ENCODE data around the gene ECEL1. TPM values are rescaled to one million over a fixed set of nuclear protein-coding genes. Genes with fewer than 3 reads are reported as not detected.
"Not testable (repeated sequence)": the region's sequence is repeated elsewhere in the genome, so short reads cannot be mapped to it uniquely, and the experiment has no call there.

The ECEL1 gene
- total RNA-seq, 1 experiment from 2014 or later = not detected

DNA sequence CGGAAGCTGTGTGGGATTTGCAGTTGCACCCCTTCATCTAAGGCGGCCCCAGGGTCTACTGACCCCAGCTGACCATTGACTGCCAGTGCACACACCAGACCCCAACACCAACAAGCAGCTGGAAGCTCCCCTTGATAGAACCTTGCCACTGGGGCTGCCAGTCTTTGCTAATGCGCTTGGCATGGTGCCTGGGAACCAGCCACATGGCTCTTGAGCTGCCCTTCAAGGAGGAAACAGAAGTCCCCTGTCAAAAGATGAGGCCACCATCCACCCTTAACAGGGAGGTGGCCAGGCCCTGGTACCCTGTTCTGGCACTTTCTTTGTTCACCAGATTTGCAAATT is 23.1 kb downstream of the ECEL1 start:
- DNase-seq (ENCODE audit: low read depth) = no peak

DNA sequence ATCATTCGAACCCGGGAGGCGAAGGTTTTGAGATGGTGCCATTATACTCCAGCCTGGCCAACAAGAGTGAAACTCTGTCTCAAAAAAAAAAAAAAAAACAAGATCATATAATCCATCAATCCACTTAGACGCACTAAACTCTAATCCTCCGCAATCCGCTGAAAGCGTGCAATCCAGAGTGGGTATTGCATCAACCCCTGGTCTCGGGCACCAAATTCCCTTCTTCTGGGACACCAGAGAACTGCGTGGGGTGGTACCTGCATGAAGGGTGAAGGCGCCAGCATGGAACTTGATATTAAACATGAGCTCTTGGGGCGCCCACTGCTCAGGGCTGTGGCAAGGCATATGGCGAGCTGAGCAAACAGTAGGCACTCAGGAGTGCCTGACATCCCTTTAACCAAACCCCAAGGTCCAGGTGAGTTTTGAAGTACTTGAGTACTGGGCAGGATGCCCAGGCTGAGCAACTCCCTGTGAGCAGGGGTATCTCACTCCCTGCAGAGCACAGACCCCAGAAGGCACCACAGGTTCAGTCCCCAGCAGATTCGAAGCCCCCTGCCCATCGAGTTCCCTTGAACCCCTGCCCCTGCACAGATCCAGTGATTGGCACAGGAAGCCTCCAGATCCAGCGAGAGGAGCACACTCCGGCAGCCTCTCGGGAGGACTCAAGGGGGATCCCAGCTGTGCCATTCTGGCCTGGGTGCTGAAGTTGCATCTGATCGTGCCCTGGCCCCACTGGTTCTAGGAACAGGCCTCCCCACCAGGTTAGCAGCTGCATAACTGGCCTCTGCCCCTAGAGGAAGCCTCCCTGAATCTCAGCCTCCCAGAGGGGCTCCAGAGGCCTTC is 23.7 kb downstream of the ECEL1 start:
- DNase-seq (ENCODE audit: low read depth) = no peak

DNA sequence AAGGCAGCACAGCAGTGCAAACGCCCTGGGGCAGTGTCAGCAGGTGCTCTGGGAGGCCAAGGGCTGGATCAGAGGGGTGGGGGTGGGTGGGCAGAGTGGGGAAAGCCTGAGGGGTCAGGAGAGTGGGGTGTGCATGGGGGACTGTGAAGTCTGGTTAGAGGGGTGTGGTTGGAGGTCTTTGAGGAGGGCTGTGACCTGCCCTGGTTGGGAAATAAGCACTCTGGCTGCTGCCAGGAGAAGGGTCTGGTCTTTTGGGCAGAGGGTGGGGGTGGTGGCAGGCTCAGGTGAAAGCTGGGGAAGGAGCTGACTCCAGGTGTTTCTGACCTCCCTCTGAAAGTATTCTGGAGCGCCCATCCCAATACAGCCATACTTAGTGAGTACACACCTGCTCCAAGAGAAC is 27.5 kb downstream of the ECEL1 start:
- no peak for DNase-seq (ENCODE audit: low read depth)

DNA sequence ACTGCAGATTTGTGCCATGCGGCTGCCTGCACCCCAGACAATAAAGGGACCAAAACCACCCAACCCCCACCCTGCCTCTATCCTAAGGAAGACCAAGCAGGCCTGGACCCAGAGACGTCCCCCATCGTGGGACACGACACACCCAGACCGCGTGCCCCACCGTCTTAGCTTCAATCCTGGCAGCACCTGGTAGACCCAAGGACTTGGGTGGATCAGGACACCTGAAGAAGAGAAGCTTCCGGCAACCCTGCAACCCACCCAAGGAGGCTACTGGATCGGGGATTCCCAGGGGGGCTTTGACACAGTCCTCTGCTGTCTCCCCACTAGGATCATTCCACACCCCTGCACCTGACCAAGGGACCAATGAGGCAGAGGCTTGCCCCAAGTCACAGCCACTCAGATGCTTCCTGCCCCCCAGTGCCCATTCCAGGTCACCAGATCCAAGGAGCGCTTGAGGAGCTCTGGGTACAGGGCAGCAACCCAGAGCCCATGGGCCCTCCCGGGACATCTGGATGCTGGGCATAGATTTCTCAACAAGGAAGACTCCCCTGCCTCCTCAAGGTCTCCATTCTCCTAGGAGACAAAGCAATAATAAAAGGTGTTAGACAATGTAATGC is 28.1 kb downstream of the ECEL1 start:
- DNase-seq (ENCODE audit: low read depth) = no peak

DNA sequence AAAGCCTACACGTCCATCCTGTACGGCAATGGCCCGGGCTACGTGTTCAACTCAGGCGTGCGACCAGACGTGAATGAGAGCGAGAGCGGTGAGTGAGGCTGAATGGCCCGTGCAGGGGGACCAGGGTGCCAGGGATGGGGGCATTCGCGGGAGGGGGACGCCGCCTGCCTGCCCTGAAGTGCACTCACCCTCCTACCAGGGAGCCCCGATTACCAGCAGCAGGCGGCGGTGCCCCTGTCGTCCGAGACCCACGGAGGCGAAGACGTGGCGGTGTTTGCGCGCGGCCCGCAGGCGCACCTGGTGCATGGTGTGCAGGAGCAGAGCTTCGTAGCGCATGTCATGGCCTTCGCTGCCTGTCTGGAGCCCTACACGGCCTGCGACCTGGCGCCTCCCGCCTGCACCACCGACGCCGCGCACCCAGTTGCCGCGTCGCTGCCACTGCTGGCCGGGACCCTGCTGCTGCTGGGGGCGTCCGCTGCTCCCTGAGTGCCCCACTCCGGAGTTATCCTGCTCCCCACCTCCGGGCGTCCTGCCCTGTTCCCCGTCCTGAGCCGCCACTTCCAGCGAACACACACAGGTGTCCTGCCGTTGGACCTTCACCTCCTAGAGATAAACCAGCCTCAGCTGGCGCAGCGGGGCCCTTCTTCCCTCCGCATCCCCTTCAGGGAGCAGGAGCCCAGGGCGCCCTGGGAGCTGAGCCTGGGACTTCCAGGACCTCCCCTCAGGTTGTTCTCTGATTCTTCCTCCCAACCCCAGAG is 28.8 kb downstream of the ECEL1 start:
- DNase-seq (ENCODE audit: low read depth) = no peak

DNA sequence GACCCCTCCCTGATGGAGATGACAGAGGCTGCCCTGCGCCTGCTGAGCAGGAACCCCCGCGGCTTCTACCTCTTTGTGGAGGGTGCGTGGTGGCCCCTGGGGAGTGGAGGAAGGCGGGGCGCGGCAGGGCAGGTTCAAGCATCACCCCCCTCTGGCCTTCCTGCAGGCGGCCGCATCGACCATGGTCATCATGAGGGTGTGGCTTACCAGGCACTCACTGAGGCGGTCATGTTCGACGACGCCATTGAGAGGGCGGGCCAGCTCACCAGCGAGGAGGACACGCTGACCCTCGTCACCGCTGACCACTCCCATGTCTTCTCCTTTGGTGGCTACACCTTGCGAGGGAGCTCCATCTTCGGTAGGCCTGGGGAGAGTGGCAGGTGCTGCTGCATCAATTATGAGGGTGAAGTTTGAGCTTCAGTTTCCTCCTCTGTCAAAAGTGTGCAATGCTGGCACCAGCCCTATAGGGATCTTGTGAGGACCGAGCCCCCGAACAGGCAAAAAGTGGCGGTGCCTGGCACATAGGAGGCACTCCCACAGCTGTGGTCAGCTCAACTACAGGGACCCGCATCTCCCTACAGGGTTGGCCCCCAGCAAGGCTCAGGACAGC is 29.5 kb downstream of the ECEL1 start:
- DNase-seq (ENCODE audit: low read depth) = no peak

DNA sequence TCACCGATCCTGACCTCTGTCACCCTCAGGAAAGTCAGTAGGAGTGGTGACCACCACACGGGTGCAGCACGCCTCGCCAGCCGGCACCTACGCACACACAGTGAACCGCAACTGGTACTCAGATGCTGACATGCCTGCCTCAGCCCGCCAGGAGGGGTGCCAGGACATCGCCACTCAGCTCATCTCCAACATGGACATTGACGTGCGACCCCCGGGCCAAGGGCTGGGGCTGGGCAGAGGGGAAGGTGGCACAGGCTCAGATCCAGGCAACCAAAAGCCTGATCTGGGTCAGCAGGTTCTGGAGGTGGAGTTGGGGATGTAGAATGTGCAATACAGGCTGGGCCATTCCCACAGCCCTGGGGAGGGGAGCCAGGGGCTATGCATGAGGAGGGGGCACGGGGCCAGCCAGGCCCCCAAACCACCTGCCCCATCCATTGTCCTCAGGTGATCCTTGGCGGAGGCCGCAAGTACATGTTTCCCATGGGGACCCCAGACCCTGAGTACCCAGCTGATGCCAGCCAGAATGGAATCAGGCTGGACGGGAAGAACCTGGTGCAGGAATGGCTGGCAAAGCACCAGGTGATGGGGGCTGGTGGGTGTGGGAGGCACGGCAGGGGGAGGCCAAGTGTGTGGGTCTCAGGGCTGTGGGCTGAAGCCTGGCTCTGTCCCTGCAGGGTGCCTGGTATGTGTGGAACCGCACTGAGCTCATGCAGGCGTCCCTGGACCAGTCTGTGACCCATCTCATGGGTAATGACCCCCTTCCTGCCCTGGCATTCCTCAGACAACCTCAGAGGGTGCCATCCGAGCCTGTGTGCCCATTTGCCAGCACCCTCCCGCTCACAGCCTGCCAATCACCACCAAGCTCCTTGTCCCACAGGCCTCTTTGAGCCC is 30.3 kb downstream of the ECEL1 start:
- no peak for DNase-seq (ENCODE audit: low read depth)

DNA sequence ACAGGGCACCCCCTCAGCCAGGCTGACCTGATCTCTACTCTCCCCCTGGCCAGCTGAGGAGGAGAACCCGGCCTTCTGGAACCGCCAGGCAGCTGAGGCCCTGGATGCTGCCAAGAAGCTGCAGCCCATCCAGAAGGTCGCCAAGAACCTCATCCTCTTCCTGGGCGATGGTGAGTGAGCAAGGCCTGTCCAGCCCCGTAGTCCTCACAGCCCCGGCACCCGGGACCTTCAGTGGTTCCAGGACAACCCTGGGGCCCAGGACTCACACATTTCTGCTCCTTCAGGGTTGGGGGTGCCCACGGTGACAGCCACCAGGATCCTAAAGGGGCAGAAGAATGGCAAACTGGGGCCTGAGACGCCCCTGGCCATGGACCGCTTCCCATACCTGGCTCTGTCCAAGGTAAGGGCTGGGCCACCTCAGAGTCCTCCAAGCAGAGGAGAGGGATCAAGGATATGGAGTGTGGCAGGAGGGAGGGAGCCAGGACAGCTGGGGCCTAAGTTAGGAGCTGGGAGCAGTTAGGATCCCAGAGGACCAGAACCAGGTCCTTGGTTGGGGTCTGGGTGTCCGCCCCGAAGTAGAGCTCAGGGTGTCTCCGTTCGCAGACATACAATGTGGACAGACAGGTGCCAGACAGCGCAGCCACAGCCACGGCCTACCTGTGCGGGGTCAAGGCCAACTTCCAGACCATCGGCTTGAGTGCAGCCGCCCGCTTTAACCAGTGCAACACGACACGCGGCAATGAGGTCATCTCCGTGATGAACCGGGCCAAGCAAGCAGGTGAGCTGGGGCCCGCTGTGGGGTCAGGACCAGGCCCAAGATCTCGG is 31.1 kb downstream of the ECEL1 start:
- DNase-seq (ENCODE audit: low read depth) = no peak

DNA sequence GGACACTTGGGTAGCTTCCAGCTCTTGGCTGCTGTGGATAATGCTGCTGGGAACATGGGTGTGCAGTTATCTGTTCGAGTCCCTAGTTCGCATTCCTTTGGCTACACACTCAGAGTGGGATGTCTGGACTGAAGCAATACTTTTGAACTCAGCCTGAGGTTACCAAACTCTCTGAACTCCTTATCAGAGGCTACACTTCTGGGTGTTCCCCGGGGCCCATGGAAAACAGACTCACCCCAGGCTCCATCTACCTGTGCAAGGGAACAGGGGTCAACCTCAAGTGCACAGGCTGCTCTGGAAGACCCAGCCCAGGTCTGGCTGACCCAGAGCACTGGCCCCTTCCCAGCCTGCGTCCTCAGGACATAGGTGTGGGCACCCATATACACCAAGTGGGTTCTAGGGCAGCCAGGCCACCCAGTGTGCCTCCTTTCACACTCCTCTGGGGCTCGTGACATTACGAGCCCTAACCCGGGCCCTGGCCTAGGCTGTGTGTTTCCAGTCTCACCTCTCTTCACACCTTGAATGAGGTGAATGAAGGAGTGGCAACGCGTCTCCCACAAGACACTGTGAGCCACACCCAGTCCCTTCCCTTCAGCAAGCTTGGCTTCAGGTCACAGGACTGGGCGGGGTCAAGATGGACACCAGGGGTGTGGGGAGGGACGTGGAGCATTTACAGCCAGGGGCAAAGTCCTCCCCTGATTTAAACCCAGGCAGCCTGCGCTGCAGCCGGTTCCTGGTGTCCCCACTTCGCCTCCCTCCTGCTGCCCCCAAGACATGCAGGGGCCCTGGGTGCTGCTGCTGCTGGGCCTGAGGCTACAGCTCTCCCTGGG is 32.0 kb downstream of the ECEL1 start, which contains the start of gene ALPI:
Gene ALPI, plus strand, starts transcription at position 728 of the 830 bp plus-strand sequence. Its CDS starts 47 bp downstream, at position 775.
- DNase-seq (ENCODE audit: low read depth) = no peak

DNA sequence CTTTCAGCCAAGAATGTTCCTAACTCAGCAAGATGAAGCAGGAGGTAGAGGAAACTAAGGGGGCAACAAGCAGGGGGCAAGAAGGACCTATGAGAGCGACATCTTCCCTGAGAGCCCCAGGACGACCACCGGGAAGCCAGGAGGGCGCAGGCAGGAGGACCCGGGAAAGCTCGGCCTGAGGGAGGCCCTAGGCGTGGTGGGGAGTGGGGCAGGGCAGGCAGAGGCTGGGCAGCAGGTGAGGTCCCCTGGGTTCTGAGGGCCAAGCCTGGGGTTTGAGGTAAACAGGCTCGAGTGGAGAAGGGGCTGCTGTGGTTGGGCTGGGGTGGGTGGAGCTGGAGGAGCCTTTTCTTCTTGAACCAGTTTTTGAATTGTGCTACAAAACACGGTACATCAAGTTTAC is 33.0 kb downstream of the ECEL1 start:
- no peak for DNase-seq (ENCODE audit: low read depth)

DNA sequence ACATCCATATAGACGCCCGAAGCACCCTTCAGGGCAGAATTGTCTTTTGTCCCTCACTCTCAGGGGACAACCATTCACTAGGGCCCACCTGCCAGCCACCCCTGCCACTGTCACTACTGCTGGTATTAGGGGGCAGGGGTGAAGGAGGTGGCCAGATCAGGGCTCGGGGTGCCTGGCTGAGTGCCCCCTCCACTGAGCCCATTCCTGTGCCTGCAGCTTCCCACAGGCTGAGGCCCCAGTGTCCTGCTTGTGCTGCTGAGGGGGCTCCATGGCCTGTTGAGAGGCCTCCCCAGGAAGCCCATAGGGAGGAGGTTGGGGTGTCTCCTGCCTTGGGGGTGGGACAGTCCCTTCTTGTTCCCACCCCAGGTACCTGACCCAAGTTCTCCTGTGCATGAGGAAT is 36.0 kb downstream of the ECEL1 start:
- DNase-seq (ENCODE audit: low read depth) = not testable (repeated sequence)

DNA sequence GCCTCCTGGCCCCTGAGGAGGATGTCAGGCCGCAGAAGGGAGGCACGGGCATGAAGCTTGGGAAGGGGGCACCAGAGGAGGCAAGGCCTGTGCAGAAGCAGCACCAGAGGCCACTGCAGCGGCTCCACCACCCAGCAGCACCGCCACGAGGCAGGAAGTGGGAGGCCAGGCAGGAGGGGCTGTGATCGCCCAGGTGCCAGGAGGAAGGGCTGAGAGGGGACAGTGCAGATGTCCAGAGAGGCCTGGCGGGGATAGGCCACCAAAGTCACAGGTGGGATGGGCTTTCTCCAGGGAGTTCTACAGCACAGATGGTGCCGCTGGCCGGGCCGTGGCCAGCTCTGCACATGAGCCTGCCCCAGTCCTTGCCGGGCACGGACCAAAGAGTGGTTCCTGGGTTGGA is 37.7 kb downstream of the ECEL1 start:
- DNase-seq (ENCODE audit: low read depth) = no peak

DNA sequence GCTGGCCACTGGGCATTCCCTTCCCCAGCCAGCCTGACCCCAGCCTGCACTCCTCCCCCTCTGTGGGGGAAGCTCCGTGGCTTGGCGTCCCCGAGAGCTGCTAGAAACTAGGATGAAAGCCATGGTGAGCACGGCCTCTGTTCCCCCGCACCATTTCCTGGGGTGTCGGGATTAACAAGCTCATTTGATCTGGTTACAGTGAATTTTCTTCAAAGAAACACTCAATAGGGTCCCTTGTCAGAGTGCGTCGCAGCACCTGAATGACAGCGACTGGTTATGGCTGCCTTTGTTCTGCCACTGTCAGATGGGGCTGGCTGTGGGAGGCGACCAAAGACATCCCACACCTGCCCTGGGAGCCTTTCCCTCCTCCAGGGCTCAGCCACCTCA is 39.3 kb downstream of the ECEL1 start:
- no peak for DNase-seq (ENCODE audit: low read depth)

DNA sequence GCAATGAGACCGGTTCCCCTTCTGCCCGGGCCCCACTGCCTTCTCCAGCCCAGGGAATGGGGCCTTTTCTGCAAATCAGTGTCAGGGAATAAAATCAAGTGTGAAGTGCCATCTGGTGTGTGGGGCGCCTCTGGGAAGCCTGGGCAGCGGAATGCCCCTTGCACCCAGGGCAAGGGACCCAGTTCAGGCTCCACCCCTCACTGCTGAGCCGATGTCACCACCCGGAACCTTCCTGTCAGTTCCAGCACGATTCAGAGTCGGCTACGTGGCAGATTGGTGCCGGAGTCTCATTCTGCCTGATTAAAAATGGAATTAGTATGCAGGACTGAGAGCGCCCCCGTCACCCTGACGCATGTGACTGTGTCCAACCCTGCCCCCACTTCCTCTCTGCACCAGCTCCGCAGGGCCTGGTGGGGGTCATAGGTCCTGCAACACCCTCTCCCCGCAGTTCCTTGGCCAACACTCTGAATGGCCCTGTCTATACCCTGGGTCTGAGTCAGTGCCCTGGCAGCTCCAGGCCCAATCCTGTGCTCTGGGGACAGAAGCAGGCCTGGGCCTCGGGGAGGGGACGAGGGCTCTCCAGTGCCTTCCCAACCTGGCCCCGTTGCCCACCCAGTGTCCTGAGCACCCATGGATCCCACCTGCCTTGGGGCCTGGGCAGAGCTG is 39.9 kb downstream of the ECEL1 start:
- no peak for DNase-seq (ENCODE audit: low read depth)

DNA sequence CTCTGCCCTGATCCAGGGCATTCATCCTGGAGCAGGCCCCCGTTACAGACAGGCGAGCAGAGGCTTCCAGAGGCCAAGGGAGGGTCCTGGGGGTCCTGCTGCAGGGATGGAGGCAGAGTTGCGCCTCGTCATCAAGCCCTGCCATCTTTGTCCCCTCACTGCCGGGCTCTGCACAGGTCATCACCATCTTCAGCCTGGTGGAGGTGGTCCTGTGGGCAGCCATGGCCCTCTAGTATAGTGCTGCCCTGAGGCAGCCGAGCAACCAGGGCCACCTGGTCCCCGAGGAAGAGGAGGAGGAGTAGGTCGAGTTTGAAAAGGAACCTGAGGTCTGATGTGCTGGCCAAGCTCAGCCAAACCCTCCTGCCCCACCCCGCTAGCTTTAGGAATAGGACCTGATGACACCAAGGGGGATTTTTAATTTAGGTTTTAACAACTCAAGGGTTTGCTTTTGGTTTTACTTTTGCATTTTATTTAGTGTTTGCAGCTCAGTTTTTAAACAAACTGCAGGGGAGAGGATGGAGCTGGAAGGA is 40.5 kb downstream of the ECEL1 start:
- no peak for DNase-seq (ENCODE audit: low read depth)

DNA sequence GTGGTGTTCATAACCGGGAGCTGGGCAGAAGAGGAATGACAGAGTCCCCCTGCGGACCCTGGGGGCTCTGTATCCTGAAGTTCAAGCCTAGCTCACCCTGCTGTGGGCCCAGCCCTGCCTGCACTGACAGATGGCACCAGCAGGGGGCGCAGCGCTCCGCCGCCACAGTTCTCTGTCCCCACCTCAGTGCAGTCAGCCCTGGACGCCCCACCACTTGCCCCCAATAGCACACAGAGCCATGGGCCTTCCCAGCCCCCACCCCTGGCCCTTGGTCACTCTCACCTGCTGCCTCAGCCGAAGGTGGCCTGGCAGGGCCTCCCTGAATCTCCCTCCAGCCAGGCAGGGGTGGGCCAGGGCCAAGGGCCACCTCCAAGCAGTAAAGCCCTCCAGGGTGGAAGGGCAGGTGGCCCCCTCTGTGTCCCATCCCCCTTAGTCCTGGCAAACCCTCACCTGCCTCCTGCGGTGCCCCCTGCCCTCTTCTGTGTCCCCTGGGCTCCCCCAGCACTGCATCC is 41.3 kb downstream of the ECEL1 start:
- DNase-seq (ENCODE audit: low read depth) = not testable (repeated sequence)

DNA sequence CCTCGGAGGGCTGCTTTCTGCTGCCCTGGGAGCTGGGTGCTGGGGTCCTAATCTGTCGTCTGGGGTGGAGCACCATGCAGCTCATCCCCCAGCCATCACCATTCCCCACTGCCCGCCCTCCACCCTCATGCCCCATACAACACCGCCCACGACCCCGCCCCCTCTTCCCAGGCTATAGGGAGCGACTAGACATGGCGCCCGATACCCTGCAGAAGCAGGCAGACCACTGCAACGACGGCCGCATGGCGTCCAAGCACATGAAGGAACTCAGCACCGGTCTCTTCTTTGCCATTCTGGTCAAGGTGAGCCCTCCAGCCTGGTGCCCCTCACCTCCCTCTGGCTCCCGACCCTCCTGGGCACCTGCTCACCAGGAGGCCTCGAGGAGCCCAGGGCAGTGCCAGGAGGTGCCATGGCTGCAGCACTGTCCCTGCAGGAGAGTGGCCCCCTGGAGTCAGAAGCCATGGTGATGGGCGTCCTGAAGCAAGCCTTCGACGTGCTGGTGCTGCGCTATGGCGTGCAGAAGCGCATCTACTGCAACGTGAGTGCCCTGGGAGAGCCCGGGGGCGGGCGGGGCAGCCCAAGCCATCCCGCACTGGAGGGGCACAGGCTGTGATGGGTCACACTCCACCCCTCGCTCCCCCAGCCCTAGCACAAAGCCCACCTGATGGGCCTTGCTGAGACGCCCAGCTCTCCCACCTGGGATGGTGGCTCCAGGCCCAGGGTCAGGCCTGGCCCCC is 42.3 kb downstream of the ECEL1 start:
- not testable (repeated sequence) for DNase-seq (ENCODE audit: low read depth)
